Skeletal muscle satellite cell (primary cell): ENCODE results near the gene ZNF587.
A peak's percentile ranks its signal among the peaks of the same experiment; 100 is the strongest.
"Not testable (repeated sequence)": the region's sequence is repeated elsewhere in the genome, so short reads cannot be mapped to it uniquely, and the experiment has no call there.

Source experiments
- H3K27me3 ChIP-seq: 2 replicates; pipeline ENCODE4 v1.7.0; 2013; ENCODE audit warnings: low read length; ENCODE audit not compliant: control insufficient read depth, insufficient read depth
- H3K36me3 ChIP-seq: 2 replicates; pipeline ENCODE4 v1.7.0; 2013; ENCODE audit warnings: mild to moderate bottlenecking, control low read depth, low read length; ENCODE audit not compliant: insufficient read depth
- H3K4me1 ChIP-seq: 2 replicates; pipeline ENCODE4 v1.7.0; 2013; ENCODE audit warnings: low read length; ENCODE audit not compliant: control insufficient read depth, insufficient read depth
- H3K4me2 ChIP-seq: 2 replicates; pipeline ENCODE4 v1.7.0; 2013; ENCODE audit warnings: mild to moderate bottlenecking, low read length
- H3K4me3 ChIP-seq: 2 replicates; pipeline ENCODE4 v1.7.0; 2013; ENCODE audit warnings: low read length
- H3K9ac ChIP-seq: 2 replicates; pipeline ENCODE4 v1.7.0; 2013; ENCODE audit warnings: mild to moderate bottlenecking, low read depth, low read length, moderate library complexity
- H3K9me3 ChIP-seq: replicated peaks from 2 replicates; pipeline ENCODE4 v1.7.0; 2013; ENCODE audit warnings: mild to moderate bottlenecking, control low read depth, low read length

Gene ZNF587

GRCh38 chr19:57814505-57815246, 35.0 kb upstream of the ZNF587 start, which contains the start of gene ZNF552:
Gene ZNF552, minus strand, starts transcription at chr19:57814913. Its CDS starts 170 bp downstream, at chr19:57814743.
- Histone ChIP-seq H3K27me3 (no peaks in the 10 kb centered on the region), H3K4me3 (peak within 1 kb of the TSS; percentile 89), H3K4me1 (peaks cover 6% of the 10 kb centered on the region), H3K4me2 (peak within 1 kb of the TSS; percentile 84), H3K9ac (peak within 1 kb of the TSS; percentile 84), H3K36me3 (peaks cover 7% of the 10 kb centered on the region), H3K9me3 (no peaks in the 10 kb centered on the region)

- H3K9me3 ChIP-seq, result no peaks in the 10 kb centered on the region
- no peaks in the 10 kb centered on the region for H3K27me3 ChIP-seq
- H3K36me3 ChIP-seq, result peaks cover 5% of the 10 kb centered on the region
- H3K9ac ChIP-seq, result peak overlapping the region; percentile 20
- peak overlapping the region; percentile 84 for H3K4me2 ChIP-seq
- H3K4me1 ChIP-seq, result peaks cover 7% of the 10 kb centered on the region
- H3K4me3 ChIP-seq, result peak overlapping the region; percentile 89
These were observed 34.2 kb upstream of the ZNF587 start for GRCh38 chr19:57815247-57816075.

GRCh38 chr19:57816652-57817051, 33.0 kb upstream of the ZNF587 start:
- Histone ChIP-seq H3K4me3 (no peak overlapping the region), H3K27me3 (no peaks in the 10 kb centered on the region), H3K4me2 (no peak overlapping the region), H3K9me3 (no peaks in the 10 kb centered on the region), H3K36me3 (peaks cover 5% of the 10 kb centered on the region), H3K4me1 (peaks cover 13% of the 10 kb centered on the region), H3K9ac (no peak overlapping the region)

DNA sequence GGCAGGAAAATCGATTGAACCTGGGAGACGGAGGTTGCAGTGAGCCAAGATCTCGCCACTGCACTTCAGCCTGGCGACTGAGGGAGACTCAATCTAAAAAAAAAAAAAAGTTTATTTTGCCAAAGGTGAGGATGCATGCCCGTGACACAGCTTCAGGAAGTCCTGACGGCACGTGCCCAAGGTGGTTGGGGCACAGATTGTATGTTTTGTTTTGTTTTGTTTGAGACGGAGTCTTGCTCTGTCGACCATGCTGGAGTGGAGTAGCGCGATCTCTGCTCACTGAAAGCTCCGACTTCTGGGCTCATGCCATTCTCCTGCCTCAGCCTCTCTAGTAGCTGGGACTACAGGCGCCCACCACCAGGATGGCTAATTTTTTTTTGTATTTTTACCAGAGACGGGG, 31.7 kb upstream of the ZNF587 start:
- no peaks in the 10 kb centered on the region for H3K9me3 ChIP-seq
- no peak overlapping the region for H3K4me3 ChIP-seq
- H3K9ac ChIP-seq, result no peak overlapping the region
- H3K36me3 ChIP-seq, result peaks cover under 1% of the 10 kb centered on the region
- no peak overlapping the region for H3K4me2 ChIP-seq
- peaks cover 13% of the 10 kb centered on the region for H3K4me1 ChIP-seq
- H3K27me3 ChIP-seq, result no peaks in the 10 kb centered on the region

GRCh38 chr19:57818378-57818777, 31.3 kb upstream of the ZNF587 start:
- no peaks in the 10 kb centered on the region for H3K36me3 ChIP-seq
- no peak overlapping the region for H3K4me3 ChIP-seq

DNA sequence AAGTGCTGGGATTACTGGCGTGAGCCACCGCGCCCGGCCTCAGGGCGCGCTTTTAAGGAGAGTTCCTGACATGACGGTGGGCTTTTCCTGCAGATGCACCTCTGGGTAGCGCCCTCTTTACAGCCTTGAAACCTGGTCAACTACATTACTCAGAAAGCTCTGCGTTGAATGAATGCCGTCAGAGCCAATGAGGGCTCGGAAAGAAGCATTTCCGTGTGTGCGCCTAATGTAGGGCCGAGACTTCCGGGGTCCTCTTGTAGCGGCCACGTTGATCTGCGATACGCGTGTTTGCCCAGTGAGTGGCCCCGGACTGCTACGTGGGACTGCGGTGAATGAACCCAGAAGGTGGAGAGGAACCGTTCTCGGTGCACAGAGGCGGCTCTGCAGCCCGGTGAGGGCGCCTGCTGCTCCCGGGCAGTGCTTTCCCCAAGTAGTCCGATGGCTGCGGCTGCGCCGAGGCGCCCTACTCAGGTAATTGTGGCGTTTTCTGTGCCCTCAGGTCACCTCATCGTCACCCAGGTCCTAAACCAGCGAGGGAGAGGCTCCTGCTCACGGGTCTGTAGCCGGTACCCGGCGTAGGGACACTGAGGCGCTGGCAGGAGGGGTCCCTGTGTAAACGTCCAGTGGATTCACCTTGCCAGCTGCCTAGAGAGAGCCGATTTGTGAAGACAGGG, 30.0 kb upstream of the ZNF587 start:
- no peaks in the 10 kb centered on the region for H3K9me3 ChIP-seq
- H3K4me2 ChIP-seq, result peak overlapping the region; percentile 77
- no peaks in the 10 kb centered on the region for H3K36me3 ChIP-seq
- H3K9ac ChIP-seq, result peak overlapping the region; percentile 90
- no peaks in the 10 kb centered on the region for H3K27me3 ChIP-seq
- H3K4me3 ChIP-seq, result peak overlapping the region; percentile 87
- peaks cover 7% of the 10 kb centered on the region for H3K4me1 ChIP-seq

More at GRCh38 chr19:57818378-57818777, 31.3 kb upstream of the ZNF587 start:
- H3K4me1 ChIP-seq, result peaks cover 13% of the 10 kb centered on the region
- no peak overlapping the region for H3K4me2 ChIP-seq
- no peak overlapping the region for H3K9ac ChIP-seq
- no peaks in the 10 kb centered on the region for H3K27me3 ChIP-seq
- H3K9me3 ChIP-seq, result no peaks in the 10 kb centered on the region

- peaks cover 7% of the 10 kb centered on the region for H3K4me1 ChIP-seq
- H3K27me3 ChIP-seq, result no peaks in the 10 kb centered on the region
- H3K9me3 ChIP-seq, result no peaks in the 10 kb centered on the region
- H3K9ac ChIP-seq, result peak overlapping the region; percentile 90
- peak overlapping the region; percentile 87 for H3K4me3 ChIP-seq
- no peaks in the 10 kb centered on the region for H3K36me3 ChIP-seq
- H3K4me2 ChIP-seq, result peak overlapping the region; percentile 77
These were observed 29.1 kb upstream of the ZNF587 start for GRCh38 chr19:57820599-57820998.

GRCh38 chr19:57821095-57821494, 28.6 kb upstream of the ZNF587 start:
- H3K4me2 ChIP-seq, result peak overlapping the region; percentile 77
- H3K4me3 ChIP-seq, result peak overlapping the region; percentile 87
- H3K9me3 ChIP-seq, H3K4me1 ChIP-seq, H3K36me3 ChIP-seq, H3K27me3 ChIP-seq, H3K9ac ChIP-seq: not testable (repeated sequence)

DNA sequence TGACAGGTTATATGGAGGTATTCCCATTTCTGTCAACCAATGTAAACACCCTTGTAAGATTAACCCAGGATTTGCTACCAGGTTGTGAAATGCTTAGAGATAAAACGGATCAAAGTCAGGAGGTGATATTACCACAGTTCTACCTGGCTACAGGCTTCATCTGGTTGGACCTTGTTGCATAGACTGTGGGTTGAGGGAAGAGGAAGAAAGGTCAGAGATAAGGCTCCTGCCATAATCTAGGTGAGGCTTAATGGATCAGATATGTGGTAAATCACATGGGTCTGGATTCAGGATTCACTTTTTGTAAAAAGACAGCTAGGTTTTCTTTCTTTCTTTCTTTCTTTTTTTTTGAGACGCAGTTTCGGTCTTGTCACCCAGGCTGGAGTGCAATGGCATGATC, 28.2 kb upstream of the ZNF587 start:
- H3K36me3 ChIP-seq, H3K4me1 ChIP-seq, H3K9ac ChIP-seq, H3K4me3 ChIP-seq, H3K9me3 ChIP-seq, H3K4me2 ChIP-seq, H3K27me3 ChIP-seq: not testable (repeated sequence)

DNA sequence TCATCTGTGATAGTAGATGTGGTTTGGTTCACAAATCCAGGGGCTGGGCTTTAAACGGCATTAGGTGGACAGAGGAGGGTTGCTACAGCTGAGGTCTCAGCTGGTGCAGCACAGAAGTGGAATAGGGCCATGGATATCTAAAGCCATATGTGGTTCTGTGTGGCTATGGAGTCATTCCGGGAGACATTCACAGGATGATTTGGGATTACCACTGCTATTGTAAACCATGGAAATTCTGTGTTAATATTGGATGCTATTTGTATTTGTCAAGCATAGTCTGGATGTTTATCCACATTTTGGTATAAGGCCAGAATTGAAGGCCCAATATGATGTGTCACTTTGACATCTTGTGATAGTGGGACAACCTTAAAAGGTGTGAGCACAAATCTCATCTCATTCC, 26.5 kb upstream of the ZNF587 start:
- H3K9me3 ChIP-seq, H3K4me2 ChIP-seq, H3K36me3 ChIP-seq, H3K4me1 ChIP-seq, H3K4me3 ChIP-seq, H3K27me3 ChIP-seq, H3K9ac ChIP-seq: not testable (repeated sequence)

DNA sequence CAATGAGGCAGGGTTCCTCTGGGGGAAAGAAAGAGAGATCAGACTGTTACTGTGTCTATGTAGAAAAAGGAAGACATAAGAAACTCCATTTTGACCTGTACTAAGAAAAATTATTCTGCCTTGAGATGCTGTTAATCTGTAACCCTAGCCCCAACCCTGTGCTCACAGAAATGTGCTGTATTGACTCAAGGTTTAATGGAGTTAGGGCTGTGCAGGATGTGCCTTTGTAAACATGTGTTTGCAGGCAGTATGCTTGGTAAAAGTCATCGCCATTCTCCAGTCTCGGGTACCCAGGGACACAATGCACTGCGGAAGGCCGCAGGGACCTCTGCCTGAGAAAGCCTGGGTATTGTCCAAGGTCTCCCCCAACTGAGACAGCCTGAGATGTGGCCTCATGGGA, 26.1 kb upstream of the ZNF587 start:
- not testable (repeated sequence) for H3K36me3 ChIP-seq, H3K9me3 ChIP-seq, H3K4me2 ChIP-seq, H3K27me3 ChIP-seq, H3K9ac ChIP-seq, H3K4me1 ChIP-seq, H3K4me3 ChIP-seq
